Measurements from ENCODE around the gene DRD2. TPM values are rescaled to one million over a fixed set of nuclear protein-coding genes. Genes with fewer than 3 reads are reported as not detected.

Gene DRD2
- total RNA-seq, 1 experiment from 2014 or later: 0.44 TPM

GRCh38 chr11:113462830-113463229 lies 12.4 kb downstream of the DRD2 start:
- Mint-ChIP-seq H3K4me1 (peaks cover 5 to 11% of the 10 kb centered on the region in 2 experiments), H3K9me3 (no peaks in the 10 kb centered on the region), H3K36me3 (ENCODE audit: insufficient read depth in 1 of 3, low read depth in 3 of 3) (no peaks in the 10 kb centered on the region), H3K27me3 (ENCODE audit: low read depth) (peaks cover 23% of the 10 kb centered on the region), H3K27ac (no peak overlapping the region), H3K4me3 (no peak overlapping the region)
- Histone ChIP-seq H2AFZ (ENCODE audit: low read length) (no peak overlapping the region), H4K5ac (ENCODE audit: insufficient read length, low read depth, low read length) (no peak overlapping the region), H3K27me3 (ENCODE audit: insufficient read depth, low read length) (no peaks in the 10 kb centered on the region), H3K18ac (ENCODE audit: insufficient read length, low read depth, low read length) (no peak overlapping the region), H3K79me2 (ENCODE audit: insufficient read depth, low read length) (no peaks in the 10 kb centered on the region), H4K91ac (ENCODE audit: insufficient read length, low read depth, low read length) (no peak overlapping the region), H3K23me2 (ENCODE audit: insufficient read length, low read depth, low read length, poor library complexity, severe bottlenecking) (no peaks in the 10 kb centered on the region), H2BK15ac (ENCODE audit: low read depth, low read length) (no peak overlapping the region), H3K14ac (ENCODE audit: insufficient read depth, low read length) (no peak overlapping the region), H4K8ac (replicated peaks; ENCODE audit: insufficient read length, low read depth, low read length) (no peak overlapping the region), H3K4me2 (ENCODE audit: insufficient read depth, insufficient read length, low read length) (no peak overlapping the region), H3K4ac (ENCODE audit: low read depth, low read length) (no peak overlapping the region), H2BK20ac (ENCODE audit: low read depth, low read length, poor library complexity, severe bottlenecking) (no peak overlapping the region), H3K4me1 (ENCODE audit: insufficient read depth, low read length) (0 out of 2 replicates have a peak, but pooled peaks cover 2% of the 10 kb centered on the region), H3K9ac (ENCODE audit: extremely low read depth, insufficient read length, low read length) (no peak overlapping the region), H3T11ph (ENCODE audit: low read length) (no peak overlapping the region), H2BK120ac (ENCODE audit: low read depth, low read length, poor library complexity, severe bottlenecking) (no peak overlapping the region), H4K20me1 (ENCODE audit: control insufficient read depth, insufficient read depth, insufficient read length) (no peaks in the 10 kb centered on the region), H3K27ac (ENCODE audit: insufficient read length, low read depth, low read length) (no peak overlapping the region), H3K23ac (ENCODE audit: insufficient read length, low read depth, low read length) (no peak overlapping the region), H2AK5ac (ENCODE audit: insufficient read length, low read length) (no peak overlapping the region), H3K56ac (ENCODE audit: insufficient read length, low read depth, low read length) (no peak overlapping the region), H3K9me3 (ENCODE audit: control insufficient read depth, low read depth, low read length) (no peaks in the 10 kb centered on the region), H2BK12ac (ENCODE audit: insufficient read length, low read depth, low read length) (no peak overlapping the region), H3K79me1 (ENCODE audit: insufficient read depth, low read depth, low read length, poor library complexity, severe bottlenecking) (no peaks in the 10 kb centered on the region), H2BK5ac (ENCODE audit: insufficient read length, low read length) (no peak overlapping the region)
- DNase-seq: no peak
- no CpG with 5 or more reads among the region's 5 CpGs for WGBS (ENCODE audit: extremely low coverage, insufficient read length, low lambda C conversion rate)
- TF ChIP-seq CTCF (conservative IDR thresholded peaks at IDR 0.05): no peak

Measured in H9 (cell line).